HepG2 (cell line): ENCODE measurements around the gene DNAL4. TPM values are rescaled to one million over a fixed set of nuclear protein-coding genes. Genes with fewer than 3 reads are reported as not detected.

Experiments
- ATF7 ChIP-seq, 2 experiments: fragments of 450-650 bp in 1 of 2; sonication (generic) in 1 of 2; formaldehyde crosslinking in 1 of 2; IDR thresholded peaks; 2 replicates each; pipeline versions ENCODE4 v1.4.0 to v1.6.1; 2016 to 2020; ENCODE audit warnings: antibody characterized with exemption in 1 of 2, mild to moderate bottlenecking in 1 of 2, missing genetic modification reagents in 1 of 2
- CHCHD3 ChIP-seq: sonication (generic); formaldehyde crosslinking; IDR thresholded peaks from 2 replicates; pipeline ENCODE4 v1.8.0; 2022; ENCODE audit warnings: mild to moderate bottlenecking, missing genetic modification reagents, moderate library complexity
- DPF2 ChIP-seq: sonication (generic); formaldehyde crosslinking; IDR thresholded peaks from 2 replicates; pipeline ENCODE4 v1.4.0; 2020; ENCODE audit warnings: mild to moderate bottlenecking, low read depth, missing genetic modification reagents, borderline replicate concordance
- DRAP1 ChIP-seq: IDR thresholded peaks from 2 replicates; pipeline ENCODE4 v1.6.1; 2016; ENCODE audit warnings: missing genetic modification reagents, missing compliant biosample characterization
- FOXO4 ChIP-seq: sonication (generic); formaldehyde crosslinking; conservative IDR thresholded peaks from 2 replicates; pipeline ENCODE4 v1.8.1; 2023; ENCODE audit warnings: missing genetic modification reagents
- IRF2 ChIP-seq: IDR thresholded peaks from 2 replicates; pipeline ENCODE4 v1.6.1; 2018; ENCODE audit warnings: missing genetic modification reagents, missing compliant biosample characterization
- KDM4B ChIP-seq: sonication (generic); formaldehyde crosslinking; IDR thresholded peaks from 2 replicates; pipeline ENCODE4 v1.4.0; 2020; ENCODE audit warnings: missing genetic modification reagents
- MTA3 ChIP-seq: sonication (generic); formaldehyde crosslinking; IDR thresholded peaks from 2 replicates; pipeline ENCODE4 v1.4.0; 2020; ENCODE audit warnings: missing genetic modification reagents
- NFE2L1 ChIP-seq: sonication (generic); formaldehyde crosslinking; IDR thresholded peaks from 2 replicates; pipeline ENCODE4 v1.4.0; 2020; ENCODE audit warnings: missing genetic modification reagents, mild to moderate bottlenecking, borderline replicate concordance
- PHB2 ChIP-seq: fragments of 450-650 bp; IDR thresholded peaks from 2 replicates; pipeline ENCODE4 v1.6.1; 2018; ENCODE audit not compliant: partially characterized antibody
- REPIN1 ChIP-seq: sonication (generic); formaldehyde crosslinking; IDR thresholded peaks from 2 replicates; pipeline ENCODE4 v1.8.0; 2022; ENCODE audit warnings: missing genetic modification reagents, low read depth, mild to moderate bottlenecking, borderline replicate concordance
- SATB2 ChIP-seq: sonication (generic); formaldehyde crosslinking; IDR thresholded peaks from 2 replicates; pipeline ENCODE4 v1.5.0; 2020; ENCODE audit warnings: missing genetic modification reagents
- ZMAT5 ChIP-seq: sonication (generic); formaldehyde crosslinking; IDR thresholded peaks from 2 replicates; pipeline ENCODE4 v1.5.0; 2020; ENCODE audit warnings: mild to moderate bottlenecking, low read depth, missing genetic modification reagents, borderline replicate concordance
- ZMYM3 ChIP-seq: sonication (generic); formaldehyde crosslinking; IDR thresholded peaks from 2 replicates; pipeline ENCODE4 v1.5.1; 2020; ENCODE audit warnings: mild to moderate bottlenecking, missing genetic modification reagents
- ZNF547 ChIP-seq: sonication (generic); formaldehyde crosslinking; IDR thresholded peaks from 2 replicates; pipeline ENCODE4 v1.5.1; 2020; ENCODE audit warnings: mild to moderate bottlenecking, missing genetic modification reagents
- ZNF629 ChIP-seq: sonication (generic); formaldehyde crosslinking; conservative IDR thresholded peaks from 2 replicates; pipeline ENCODE4 v1.5.0; 2020; ENCODE audit warnings: missing genetic modification reagents
- ZNF775 ChIP-seq: sonication (generic); formaldehyde crosslinking; IDR thresholded peaks from 2 replicates; pipeline ENCODE4 v1.4.0; 2020; ENCODE audit warnings: missing genetic modification reagents, mild to moderate bottlenecking, moderate library complexity, borderline replicate concordance
- ZSCAN12 ChIP-seq: sonication (generic); formaldehyde crosslinking; IDR thresholded peaks from 2 replicates; pipeline ENCODE4 v1.9.0; 2021; ENCODE audit warnings: mild to moderate bottlenecking, missing genetic modification reagents
- polyA plus RNA-seq, 8 experiments: library from polyadenylated mRNA; depleted of rRNA in 3 of 8; stranded (reverse) in 7 of 8; unstranded in 1 of 8; fragments of >200 nt; fragmentation: Illumina TruSeq in 4 of 8; extraction: Trizol in 4 of 8; gene quantifications; 2 replicates each; pipeline versions ENCODE4 v1.2.1 to v1.2.3, GENCODE V29; 2011 to 2016; ENCODE audit warnings: low read depth in 4 of 8, missing spikeins in 1 of 8, mixed read lengths in 1 of 8; ENCODE audit not compliant: insufficient read depth in 1 of 8
- total RNA-seq, 5 experiments: library from RNA; depleted of rRNA; stranded (reverse); fragments of >200 nt; fragmentation: Illumina TruSeq; extraction: Trizol; gene quantifications; 2 replicates each; pipeline ENCODE4 v1.2.3, GENCODE V29; 2016; ENCODE audit warnings: low read depth in 1 of 5
- TF ChIP-seq, protein P1 (sequence below): sonication (generic); formaldehyde crosslinking; IDR thresholded peaks from 2 replicates; pipeline ENCODE4 v1.9.0; 2021; ENCODE audit warnings: missing genetic modification reagents, borderline replicate concordance
- TF ChIP-seq, protein P2 (sequence below): sonication (generic); formaldehyde crosslinking; IDR thresholded peaks from 2 replicates; pipeline ENCODE4 v1.4.0; 2020; ENCODE audit warnings: missing genetic modification reagents
- TF ChIP-seq, protein P3 (sequence below): sonication (generic); formaldehyde crosslinking; IDR thresholded peaks from 2 replicates; pipeline ENCODE4 v1.4.0; 2020; ENCODE audit warnings: missing genetic modification reagents

The DNAL4 gene
- total and polyA plus RNA-seq, 2 of the 13 experiments (the other 11 are each of a cell fraction or from before 2014, with no cell fraction given) = 8.0 to 10.7 TPM

DNA sequence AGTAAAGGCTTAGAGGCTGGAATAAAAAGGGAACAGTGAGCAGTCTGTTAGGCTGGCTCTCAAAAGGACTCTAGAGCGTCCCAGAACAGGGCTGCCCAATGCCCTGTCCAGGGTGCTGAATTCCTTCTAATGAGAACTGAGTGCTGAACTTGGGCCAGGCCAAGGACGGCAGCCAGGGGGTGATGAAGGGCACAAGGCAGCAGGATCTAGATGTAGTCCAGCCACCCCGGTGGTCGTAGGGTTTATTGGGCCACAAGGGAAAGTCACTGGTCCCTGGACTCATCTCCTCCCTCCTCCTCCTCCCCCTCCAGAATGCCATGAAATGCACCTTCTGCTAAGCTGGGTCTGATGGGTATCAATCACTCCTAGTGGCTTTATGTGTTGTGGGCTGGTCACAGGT lies 30.6 kb upstream of the DNAL4 start (continued):
- TF ChIP-seq, protein P1, sequence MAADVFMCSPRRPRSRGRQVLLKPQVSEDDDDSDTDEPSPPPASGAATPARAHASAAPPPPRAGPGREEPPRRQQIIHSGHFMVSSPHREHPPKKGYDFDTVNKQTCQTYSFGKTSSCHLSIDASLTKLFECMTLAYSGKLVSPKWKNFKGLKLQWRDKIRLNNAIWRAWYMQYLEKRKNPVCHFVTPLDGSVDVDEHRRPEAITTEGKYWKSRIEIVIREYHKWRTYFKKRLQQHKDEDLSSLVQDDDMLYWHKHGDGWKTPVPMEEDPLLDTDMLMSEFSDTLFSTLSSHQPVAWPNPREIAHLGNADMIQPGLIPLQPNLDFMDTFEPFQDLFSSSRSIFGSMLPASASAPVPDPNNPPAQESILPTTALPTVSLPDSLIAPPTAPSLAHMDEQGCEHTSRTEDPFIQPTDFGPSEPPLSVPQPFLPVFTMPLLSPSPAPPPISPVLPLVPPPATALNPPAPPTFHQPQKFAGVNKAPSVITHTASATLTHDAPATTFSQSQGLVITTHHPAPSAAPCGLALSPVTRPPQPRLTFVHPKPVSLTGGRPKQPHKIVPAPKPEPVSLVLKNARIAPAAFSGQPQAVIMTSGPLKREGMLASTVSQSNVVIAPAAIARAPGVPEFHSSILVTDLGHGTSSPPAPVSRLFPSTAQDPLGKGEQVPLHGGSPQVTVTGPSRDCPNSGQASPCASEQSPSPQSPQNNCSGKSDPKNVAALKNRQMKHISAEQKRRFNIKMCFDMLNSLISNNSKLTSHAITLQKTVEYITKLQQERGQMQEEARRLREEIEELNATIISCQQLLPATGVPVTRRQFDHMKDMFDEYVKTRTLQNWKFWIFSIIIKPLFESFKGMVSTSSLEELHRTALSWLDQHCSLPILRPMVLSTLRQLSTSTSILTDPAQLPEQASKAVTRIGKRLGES (CRISPR knock-in tag) = no peak
- TF ChIP-seq NFE2L1 (CRISPR knock-in tag) = no peak
- no peak for TF ChIP-seq CHCHD3
- TF ChIP-seq PHB2 = no peak
- TF ChIP-seq ZMAT5 = no peak
- TF ChIP-seq, protein P2, sequence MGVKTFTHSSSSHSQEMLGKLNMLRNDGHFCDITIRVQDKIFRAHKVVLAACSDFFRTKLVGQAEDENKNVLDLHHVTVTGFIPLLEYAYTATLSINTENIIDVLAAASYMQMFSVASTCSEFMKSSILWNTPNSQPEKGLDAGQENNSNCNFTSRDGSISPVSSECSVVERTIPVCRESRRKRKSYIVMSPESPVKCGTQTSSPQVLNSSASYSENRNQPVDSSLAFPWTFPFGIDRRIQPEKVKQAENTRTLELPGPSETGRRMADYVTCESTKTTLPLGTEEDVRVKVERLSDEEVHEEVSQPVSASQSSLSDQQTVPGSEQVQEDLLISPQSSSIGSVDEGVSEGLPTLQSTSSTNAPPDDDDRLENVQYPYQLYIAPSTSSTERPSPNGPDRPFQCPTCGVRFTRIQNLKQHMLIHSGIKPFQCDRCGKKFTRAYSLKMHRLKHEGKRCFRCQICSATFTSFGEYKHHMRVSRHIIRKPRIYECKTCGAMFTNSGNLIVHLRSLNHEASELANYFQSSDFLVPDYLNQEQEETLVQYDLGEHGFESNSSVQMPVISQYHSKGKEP (CRISPR knock-in tag) = peak; percentile 95; the same call in 1 of the 2 replicates
- TF ChIP-seq, protein P3, sequence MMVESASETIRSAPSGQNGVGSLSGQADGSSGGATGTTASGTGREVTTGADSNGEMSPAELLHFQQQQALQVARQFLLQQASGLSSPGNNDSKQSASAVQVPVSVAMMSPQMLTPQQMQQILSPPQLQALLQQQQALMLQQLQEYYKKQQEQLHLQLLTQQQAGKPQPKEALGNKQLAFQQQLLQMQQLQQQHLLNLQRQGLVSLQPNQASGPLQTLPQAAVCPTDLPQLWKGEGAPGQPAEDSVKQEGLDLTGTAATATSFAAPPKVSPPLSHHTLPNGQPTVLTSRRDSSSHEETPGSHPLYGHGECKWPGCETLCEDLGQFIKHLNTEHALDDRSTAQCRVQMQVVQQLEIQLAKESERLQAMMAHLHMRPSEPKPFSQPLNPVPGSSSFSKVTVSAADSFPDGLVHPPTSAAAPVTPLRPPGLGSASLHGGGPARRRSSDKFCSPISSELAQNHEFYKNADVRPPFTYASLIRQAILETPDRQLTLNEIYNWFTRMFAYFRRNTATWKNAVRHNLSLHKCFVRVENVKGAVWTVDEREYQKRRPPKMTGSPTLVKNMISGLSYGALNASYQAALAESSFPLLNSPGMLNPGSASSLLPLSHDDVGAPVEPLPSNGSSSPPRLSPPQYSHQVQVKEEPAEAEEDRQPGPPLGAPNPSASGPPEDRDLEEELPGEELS (CRISPR knock-in tag) = no peak
- TF ChIP-seq ZNF775 (CRISPR knock-in tag) = no peak
- peak; percentile 64; the same call in 1 of the 2 replicates for TF ChIP-seq KDM4B (CRISPR knock-in tag)
- TF ChIP-seq REPIN1 (CRISPR knock-in tag) = peak; percentile 58; the same call in 1 of the 2 replicates
- peak; percentile 50; the same call in 1 of the 2 replicates for TF ChIP-seq DRAP1 (CRISPR knock-in tag)
- no peak for TF ChIP-seq ZMYM3 (CRISPR knock-in tag)
- TF ChIP-seq DPF2 (CRISPR knock-in tag) = no peak
- TF ChIP-seq FOXO4 (CRISPR knock-in tag) = no peak
- peak; percentile 79 for TF ChIP-seq IRF2 (CRISPR knock-in tag)
- TF ChIP-seq ATF7 (IDR thresholded peaks at IDR 0.05) = no peak
- no peak for TF ChIP-seq ATF7 (CRISPR knock-in tag; IDR thresholded peaks at IDR 0.05)
- TF ChIP-seq SATB2 = peak; percentile 77; the same call in 1 of the 2 replicates
- TF ChIP-seq ZNF629 (CRISPR knock-in tag) = no peak
- no peak for TF ChIP-seq MTA3 (CRISPR knock-in tag)
- no peak for TF ChIP-seq ZSCAN12
- no peak for TF ChIP-seq ZNF547
